IMR-90 (cell line): ENCODE measurements around the gene TSPYL4. TPM values are rescaled to one million over a fixed set of nuclear protein-coding genes. Genes with fewer than 3 reads are reported as not detected.

Experiments used
- ATAC-seq: fragments of 200-7000 bp; cut with Tn5 transposase; 2 replicates; pipeline ENCODE4 v1.9.1; 2020; ENCODE audit warnings: low read depth, mild to moderate bottlenecking, moderate library complexity
- BruUV-seq: library from RNA; stranded (reverse); fragments of 400-500 nt; replicated peaks from 2 replicates; lab custom pipeline; 2021; lab: Mats Ljungman, UMichigan
- CTCF ChIA-PET: fragments of 300-600 bp; formaldehyde crosslinking; extraction: SDS; loops from one replicate; lab custom pipeline; 2021; ENCODE audit warnings: antibody characterized with exemption; lab: Yijun Ruan, JAX
- POLR2A ChIA-PET: fragments of 300-600 bp; sonication (Branson Sonifier 250); formaldehyde crosslinking; loops from one replicate; lab custom pipeline; 2022; ENCODE audit warnings: antibody characterized with exemption; ENCODE audit not compliant: unreplicated experiment; lab: Charles Lee
- DNase-seq: peaks from one replicate; pipeline ENCODE4 v3.0.0; 2013
- H2AFZ ChIP-seq: replicated peaks from 2 replicates; pipeline ENCODE3; 2013; ENCODE audit warnings: low read length, mild to moderate bottlenecking; ENCODE audit not compliant: poor library complexity
- H2AK5ac ChIP-seq: 2 replicates; pipeline ENCODE4 v1.6.1; 2013; ENCODE audit warnings: low read depth, low read length, inconsistent platforms
- H2AK9ac ChIP-seq: replicated peaks from 2 replicates; pipeline ENCODE3; 2013; ENCODE audit warnings: mild to moderate bottlenecking, low read depth, low read length, moderate library complexity; ENCODE audit not compliant: poor library complexity
- H2BK120ac ChIP-seq: 2 replicates; pipeline ENCODE4 v1.6.1; 2013; ENCODE audit warnings: low read depth, low read length, inconsistent platforms
- H2BK15ac ChIP-seq: 3 replicates; pipeline ENCODE4 v1.6.1; 2013; ENCODE audit warnings: low read depth, low read length, inconsistent platforms
- H2BK20ac ChIP-seq: 2 replicates; pipeline ENCODE4 v1.6.1; 2013; ENCODE audit warnings: low read depth, mild to moderate bottlenecking, inconsistent platforms, low read length, moderate library complexity
- H2BK5ac ChIP-seq: 2 replicates; pipeline ENCODE4 v1.6.1; 2013; ENCODE audit warnings: mild to moderate bottlenecking, low read depth, low read length, inconsistent platforms; ENCODE audit not compliant: poor library complexity, severe bottlenecking
- H3K14ac ChIP-seq: replicated peaks from 2 replicates; pipeline ENCODE4 v1.6.1; 2013; ENCODE audit warnings: low read depth, low read length, inconsistent platforms
- H3K18ac ChIP-seq: 2 replicates; pipeline ENCODE4 v1.6.1; 2013; ENCODE audit warnings: low read depth, low read length, control low read depth
- H3K23ac ChIP-seq: 2 replicates; pipeline ENCODE4 v1.6.1; 2013; ENCODE audit warnings: low read depth, low read length, inconsistent platforms
- H3K27ac ChIP-seq: 2 replicates; pipeline ENCODE4 v1.5.1; 2013; ENCODE audit warnings: mild to moderate bottlenecking, control low read depth, low read length; ENCODE audit not compliant: insufficient read depth
- H3K27me3 ChIP-seq: 2 replicates; pipeline ENCODE4 v1.6.1; 2013; ENCODE audit warnings: low read length; ENCODE audit not compliant: control insufficient read depth, insufficient read depth
- H3K36me3 ChIP-seq: 2 replicates; pipeline ENCODE4 v1.6.1; 2013; ENCODE audit warnings: low read length, mixed read lengths; ENCODE audit not compliant: control insufficient read depth, insufficient read depth
- H3K4ac ChIP-seq: 2 replicates; pipeline ENCODE4 v1.6.1; 2013; ENCODE audit warnings: low read depth, low read length, inconsistent platforms
- H3K4me1 ChIP-seq: 2 replicates; pipeline ENCODE4 v1.6.1; 2013; ENCODE audit warnings: low read length, mixed read lengths; ENCODE audit not compliant: control insufficient read depth, insufficient read depth
- H3K4me2 ChIP-seq: 2 replicates; pipeline ENCODE4 v1.6.1; 2013; ENCODE audit warnings: low read depth, mild to moderate bottlenecking, control low read depth, low read length, moderate library complexity
- H3K4me3 ChIP-seq: 2 replicates; pipeline ENCODE4 v1.5.1; 2013; ENCODE audit warnings: low read depth, mild to moderate bottlenecking, control low read depth, low read length, moderate library complexity; ENCODE audit not compliant: insufficient read depth
- H3K56ac ChIP-seq: 2 replicates; pipeline ENCODE4 v1.6.1; 2013; ENCODE audit warnings: low read length, inconsistent platforms; ENCODE audit not compliant: insufficient read depth; ENCODE audit errors: extremely low read depth
- H3K79me1 ChIP-seq, 2 experiments: 2 replicates each; pipeline ENCODE4 v1.6.1; 2013; ENCODE audit warnings: low read length in 2 of 2, inconsistent platforms in 1 of 2, low read depth in 1 of 2
- H3K9ac ChIP-seq: 2 replicates; pipeline ENCODE4 v1.6.1; 2013; ENCODE audit warnings: low read depth, low read length, control low read depth
- H3K9me1 ChIP-seq: 2 replicates; pipeline ENCODE4 v1.6.1; 2013; ENCODE audit warnings: low read length, inconsistent platforms; ENCODE audit not compliant: insufficient read depth
- H3K9me3 ChIP-seq: 2 replicates; pipeline ENCODE4 v1.6.1; 2013; ENCODE audit warnings: low read length; ENCODE audit not compliant: control insufficient read depth, insufficient read depth
- H4K20me1 ChIP-seq: 2 replicates; pipeline ENCODE4 v1.6.1; 2013; ENCODE audit warnings: low read length, inconsistent platforms; ENCODE audit not compliant: insufficient read depth
- H4K5ac ChIP-seq: 2 replicates; pipeline ENCODE4 v1.6.1; 2013; ENCODE audit warnings: mild to moderate bottlenecking, low read depth, low read length, control low read depth
- H4K8ac ChIP-seq, 2 experiments: 2 replicates each; pipeline ENCODE4 v1.6.1; 2013; ENCODE audit warnings: low read depth in 2 of 2, low read length in 2 of 2, control low read depth in 1 of 2, inconsistent platforms in 1 of 2
- H4K91ac ChIP-seq: 2 replicates; pipeline ENCODE4 v1.6.1; 2013; ENCODE audit warnings: low read depth, low read length, inconsistent platforms; ENCODE audit not compliant: insufficient read depth
- FOS ChIP-seq: fragments of 150-350 bp; IDR thresholded peaks from 2 replicates; pipeline ENCODE4 v1.6.1; 2016; ENCODE audit warnings: low read depth, low read length
- SMC3 ChIP-seq: fragments of 150-350 bp; IDR thresholded peaks from 2 replicates; pipeline ENCODE4 v1.6.1; 2016; ENCODE audit warnings: low read depth, mild to moderate bottlenecking, antibody characterized with exemption, low read length, moderate library complexity
- WGBS, 2 experiments: methylation state at CpG; one replicate each; pipeline versions ENCODE4 v1.1.5 to v1.1.7; 2013; ENCODE audit warnings: missing lambda C conversion rate in 2 of 2; ENCODE audit not compliant: insufficient read length in 1 of 2; ENCODE audit errors: extremely low coverage in 2 of 2; 5-methylcytosine and 5-hydroxymethylcytosine counted together
- dilution Hi-C: fragments of 300-500 bp; cut with HindIII; formaldehyde crosslinking; loops from one replicate; pipeline ENCODE4 v1.14.3; 2018; ENCODE audit warnings: low sequenced_read_pairs; ENCODE audit not compliant: unreplicated experiment
- in situ Hi-C: fragments of 300-500 bp; cut with MboI; formaldehyde crosslinking; loops from 3 replicates; pipeline ENCODE4 v1.14.3; 2019; ENCODE audit warnings: low sequenced_read_pairs, inconsistent platforms, mixed read lengths
- intact Hi-C: fragments of 100-400 bp; cut with micrococcal nuclease; formaldehyde crosslinking; loops from 2 replicates; pipeline ENCODE4 v1.10.0; 2022
- polyA plus RNA-seq, 3 experiments: library from polyadenylated mRNA; depleted of rRNA; stranded (reverse); fragments of >200 nt; gene quantifications; 2 replicates each; pipeline ENCODE4 v1.2.3, GENCODE V29; 2012; ENCODE audit warnings: low replicate concordance in 1 of 3
- total RNA-seq: library from RNA; depleted of rRNA; stranded (reverse); fragments of >200 nt; gene quantifications from 2 replicates; pipeline ENCODE4 v1.2.3, GENCODE V29; 2012

TSPYL4 gene
- total and polyA plus RNA-seq, 2 of the 4 experiments (the other 2 are of a cell fraction) = 22.0 to 29.9 TPM

DNA sequence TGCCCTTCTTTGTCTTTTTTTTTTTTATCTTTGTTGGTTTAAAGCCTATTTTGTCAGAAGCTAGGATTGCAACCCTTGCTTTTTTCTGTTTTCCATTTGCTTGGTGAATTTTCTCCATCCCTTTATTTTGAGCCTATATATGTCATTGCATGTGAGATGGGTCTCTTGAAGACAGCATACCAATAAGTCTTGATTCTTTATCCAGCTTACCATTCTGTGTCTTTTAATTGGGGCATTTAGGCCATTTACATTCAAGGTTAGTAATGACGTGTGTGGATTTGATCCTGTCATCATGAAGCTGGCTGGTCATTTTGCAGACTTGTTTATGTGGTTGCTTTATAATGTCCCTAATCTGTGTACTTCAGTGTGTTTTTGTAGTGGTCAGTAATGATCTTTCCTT is 9.5 kb upstream of the TSPYL4 start:
- ATAC-seq (no peak), DNase-seq (no peak)
- H3K27ac ChIP-seq = no peak overlapping the region
- in situ Hi-C loops (loop anchor here (10.0 kb wide), 1 partner anchor 271 kb away; no protein-coding TSS in a partner anchor), dilution Hi-C loops (no loop called here), intact Hi-C loops (no loop called here)
- no peaks in the 10 kb centered on the region; the same call in 1 of the 2 replicates for H4K20me1 ChIP-seq
- no peaks in the 10 kb centered on the region for H3K27me3 ChIP-seq
- BruUV-seq = no TSS peak
- H2BK15ac ChIP-seq = no peak overlapping the region
- H3K9me1 ChIP-seq = peaks cover 10% of the 10 kb centered on the region; the same call in 1 of the 2 replicates
- H3K79me1 ChIP-seq = peaks cover 0 to 25% of the 10 kb centered on the region in 2 experiments; a peak in 2 of 4 replicates
- no peak overlapping the region for H4K8ac ChIP-seq
- no peak overlapping the region for H3K9ac ChIP-seq
- H2AK5ac ChIP-seq = no peak overlapping the region
- H3K9me3 ChIP-seq = no peaks in the 10 kb centered on the region; the same call in 1 of the 2 replicates
- ChIA-PET POLR2A (no interaction called here), CTCF (interaction anchor here (0.6 kb wide), 1 partner anchor 153 kb away, joined by 3 read pairs; no protein-coding TSS in a partner anchor)
- H4K5ac ChIP-seq = no peak overlapping the region
- H3K14ac ChIP-seq = no peak overlapping the region
- H3K56ac ChIP-seq = no peak overlapping the region
- H2AK9ac ChIP-seq = no peak overlapping the region
- no peak overlapping the region for H3K4me2 ChIP-seq
- TF ChIP-seq SMC3 = no peak
- no peak for TF ChIP-seq FOS
- no peak overlapping the region for H3K4me3 ChIP-seq
- H3K18ac ChIP-seq = no peak overlapping the region
- no peak overlapping the region for H4K91ac ChIP-seq
- no peak overlapping the region for H2BK20ac ChIP-seq
- H3K23ac ChIP-seq = no peak overlapping the region
- H2BK120ac ChIP-seq = no peak overlapping the region
- peaks cover 3% of the 10 kb centered on the region for H3K36me3 ChIP-seq
- no CpG with 5 or more reads among the region's 1 CpG for WGBS, 2 experiments
- H2AFZ ChIP-seq = no peak overlapping the region
- no peak overlapping the region for H2BK5ac ChIP-seq
- H3K4ac ChIP-seq = no peak overlapping the region
- H3K4me1 ChIP-seq = peaks cover 5% of the 10 kb centered on the region; the same call in 1 of the 2 replicates
